ENCODE results near the gene TRIM61. TPM values are rescaled to one million over a fixed set of nuclear protein-coding genes. Genes with fewer than 3 reads are reported as not detected.
"Not testable (repeated sequence)": the region's sequence is repeated elsewhere in the genome, so short reads cannot be mapped to it uniquely, and the experiment has no call there.

TRIM61 gene
- total RNA-seq, 2 donors from 2014 or later = 0.23 to 1.3 TPM

GRCh38 chr4:164948975-164949374, 28.5 kb downstream of the TRIM61 start:
- H3K4me3 ChIP-seq = no peak overlapping the region
- no peak for TF ChIP-seq POLR2AphosphoS5 (IDR thresholded peaks at IDR 0.05)
- TF ChIP-seq POLR2A (IDR thresholded peaks at IDR 0.05) = no peak
- TF ChIP-seq CTCF (IDR thresholded peaks at IDR 0.05) = no peak
- no peaks in the 10 kb centered on the region for H3K4me1 ChIP-seq (replicated peaks)
- intact Hi-C loops (cut with DNase I) = no loop called here
- no peak for DNase-seq (ENCODE audit: low spot score)
- no peaks in the 10 kb centered on the region for H3K9me3 ChIP-seq
- 78% methylated on average over 4 of the region's 4 CpGs for WGBS
- H3K36me3 ChIP-seq = no peaks in the 10 kb centered on the region
- H3K27me3 ChIP-seq (replicated peaks; ENCODE audit: insufficient read depth) = no peaks in the 10 kb centered on the region
- no peak overlapping the region for H3K27ac ChIP-seq

GRCh38 chr4:164948006-164948405, 29.5 kb downstream of the TRIM61 start:
- H3K36me3 ChIP-seq; intact Hi-C loops (cut with DNase I); H3K4me3 ChIP-seq; H3K27me3 ChIP-seq (replicated peaks; ENCODE audit: insufficient read depth); DNase-seq (ENCODE audit: low spot score); H3K27ac ChIP-seq; H3K4me1 ChIP-seq (replicated peaks); H3K9me3 ChIP-seq: not testable (repeated sequence)
- 90% methylated on average over 3 of the region's 3 CpGs for WGBS

GRCh38 chr4:164946810-164947209, 30.6 kb downstream of the TRIM61 start:
- Histone ChIP-seq H3K9me3 (no peaks in the 10 kb centered on the region), H3K27me3 (replicated peaks; ENCODE audit: insufficient read depth) (no peaks in the 10 kb centered on the region), H3K27ac (no peak overlapping the region), H3K4me3 (no peak overlapping the region), H3K4me1 (replicated peaks) (no peaks in the 10 kb centered on the region), H3K36me3 (no peaks in the 10 kb centered on the region)
- intact Hi-C loops (cut with DNase I) = no loop called here
- DNase-seq (ENCODE audit: low spot score) = no peak
- WGBS = 94% methylated on average over 5 of the region's 5 CpGs
- TF ChIP-seq POLR2A (IDR thresholded peaks at IDR 0.05) (no peak), POLR2AphosphoS5 (IDR thresholded peaks at IDR 0.05) (no peak), CTCF (IDR thresholded peaks at IDR 0.05) (no peak)

GRCh38 chr4:164945146-164945545, 32.3 kb downstream of the TRIM61 start:
- DNase-seq (ENCODE audit: low spot score) = no peak

GRCh38 chr4:164943192-164943591, 34.3 kb downstream of the TRIM61 start:
- Histone ChIP-seq H3K4me1 (replicated peaks) (no peaks in the 10 kb centered on the region), H3K27me3 (replicated peaks; ENCODE audit: insufficient read depth) (no peaks in the 10 kb centered on the region), H3K36me3 (no peaks in the 10 kb centered on the region), H3K4me3 (no peak overlapping the region), H3K9me3 (no peaks in the 10 kb centered on the region), H3K27ac (no peak overlapping the region)
- 71% methylated on average over 9 of the region's 9 CpGs for WGBS
- TF ChIP-seq CTCF (IDR thresholded peaks at IDR 0.05) (no peak), POLR2AphosphoS5 (IDR thresholded peaks at IDR 0.05) (no peak), POLR2A (IDR thresholded peaks at IDR 0.05) (no peak)
- intact Hi-C loops (cut with DNase I) = no loop called here
- DNase-seq (ENCODE audit: low spot score) = no peak

More at GRCh38 chr4:164945146-164945545, 32.3 kb downstream of the TRIM61 start:
- Histone ChIP-seq H3K27ac (no peak overlapping the region), H3K4me3 (no peak overlapping the region), H3K9me3 (no peaks in the 10 kb centered on the region), H3K27me3 (replicated peaks; ENCODE audit: insufficient read depth) (no peaks in the 10 kb centered on the region), H3K4me1 (replicated peaks) (no peaks in the 10 kb centered on the region), H3K36me3 (no peaks in the 10 kb centered on the region)
- intact Hi-C loops (cut with DNase I) = no loop called here
- TF ChIP-seq CTCF (IDR thresholded peaks at IDR 0.05) = no peak
- no peak for TF ChIP-seq POLR2A (IDR thresholded peaks at IDR 0.05)
- TF ChIP-seq POLR2AphosphoS5 (IDR thresholded peaks at IDR 0.05) = no peak
- 36% methylated on average over 5 of the region's 5 CpGs for WGBS

All from prostate gland (tissue), 2 donors.